Fibroblast of peridontal ligament (primary cell): ENCODE measurements around the gene CFAP126.
"Not testable (repeated sequence)": the region's sequence is repeated elsewhere in the genome, so short reads cannot be mapped to it uniquely, and the experiment has no call there.

Experiments
- DNase-seq: peaks from one replicate; pipeline ENCODE4 v3.0.0-alpha.2; 2010; ENCODE audit errors: extremely low read depth

Gene CFAP126

GRCh38 chr1:161381707-161382106 is 14.0 kb upstream of the CFAP126 start:
- no peak for DNase-seq

- no peak for DNase-seq
Observed at GRCh38 chr1:161379071-161379470, 11.4 kb upstream of the CFAP126 start.

- DNase-seq, result no peak
Observed at GRCh38 chr1:161378014-161378413, 10.3 kb upstream of the CFAP126 start.

GRCh38 chr1:161374373-161374772 is 6.7 kb upstream of the CFAP126 start:
- DNase-seq, result peak; percentile 27

- no peak for DNase-seq
Observed at GRCh38 chr1:161373442-161373841, 5.8 kb upstream of the CFAP126 start.

- DNase-seq, result no peak
Observed at GRCh38 chr1:161365207-161365606, 2.5 kb downstream of the CFAP126 start.

- no peak for DNase-seq
Observed at GRCh38 chr1:161364332-161364731, 3.3 kb downstream of the CFAP126 start.

GRCh38 chr1:161359291-161359690 is 8.4 kb downstream of the CFAP126 start:
- DNase-seq, result no peak

GRCh38 chr1:161357073-161357472 is 10.6 kb downstream of the CFAP126 start:
- no peak for DNase-seq

GRCh38 chr1:161351482-161351881 is 16.2 kb downstream of the CFAP126 start:
- no peak for DNase-seq

- no peak for DNase-seq
Observed at GRCh38 chr1:161350671-161351070, 17.0 kb downstream of the CFAP126 start.

- no peak for DNase-seq
Observed at GRCh38 chr1:161342821-161343220, 24.9 kb downstream of the CFAP126 start.

- no peak for DNase-seq
Observed at GRCh38 chr1:161342177-161342576, 25.5 kb downstream of the CFAP126 start.

- DNase-seq, result peak; percentile 7
Observed at GRCh38 chr1:161335796-161336195, 31.9 kb downstream of the CFAP126 start.

GRCh38 chr1:161333166-161333565 is 34.5 kb downstream of the CFAP126 start:
- no peak for DNase-seq

GRCh38 chr1:161330346-161330745 is 37.3 kb downstream of the CFAP126 start:
- no peak for DNase-seq

- DNase-seq, result no peak
Observed at GRCh38 chr1:161324020-161324419, 43.7 kb downstream of the CFAP126 start.

- DNase-seq, result not testable (repeated sequence)
Observed at GRCh38 chr1:161315841-161316674, 51.6 kb downstream of the CFAP126 start.
